Suprapubic skin (tissue), 4 donors: Measurements from ENCODE around the gene AMH. TPM values are rescaled to one million over a fixed set of nuclear protein-coding genes. Genes with fewer than 3 reads are reported as not detected.
A peak's percentile ranks its signal among the peaks of the same experiment; 100 is the strongest.

Experiments
- DNase-seq, 2 donors: peaks; one replicate each; pipeline ENCODE4 v3.0.0-alpha.2; 2019; ENCODE audit warnings: low spot score in 2 of 2
- H3K27ac ChIP-seq: fragments of 200-600 bp; sonication (generic); one replicate; pipeline ENCODE4 v1.5.1; 2019
- H3K27me3 ChIP-seq: fragments of 200-600 bp; sonication (generic); one replicate; pipeline ENCODE4 v1.5.1; 2019
- H3K36me3 ChIP-seq: fragments of 200-600 bp; sonication (generic); one replicate; pipeline ENCODE4 v1.5.1; 2019
- H3K4me1 ChIP-seq: fragments of 200-600 bp; sonication (generic); one replicate; pipeline ENCODE4 v1.5.1; 2019
- H3K4me3 ChIP-seq: fragments of 200-600 bp; sonication (generic); one replicate; pipeline ENCODE4 v1.5.1; 2019; ENCODE audit warnings: mild to moderate bottlenecking
- H3K9me3 ChIP-seq: fragments of 200-600 bp; sonication (generic); one replicate; pipeline ENCODE4 v1.5.1; 2019
- CTCF ChIP-seq, 2 donors: fragments of 200-600 bp in 1 of 2; fragments of 450-650 bp in 1 of 2; sonication (generic) in 1 of 2; IDR thresholded peaks; one replicate each; pipeline ENCODE4 v1.5.1; 2016 to 2019; ENCODE audit warnings: antibody characterized with exemption in 2 of 2, mild to moderate bottlenecking in 1 of 2, moderate library complexity in 1 of 2
- EP300 ChIP-seq: sonication (generic); formaldehyde crosslinking; IDR thresholded peaks from one replicate; pipeline ENCODE4 v1.6.1; 2017; ENCODE audit warnings: antibody characterized with exemption
- POLR2A ChIP-seq, 2 donors: fragments of 450-650 bp; IDR thresholded peaks; one replicate each; pipeline ENCODE4 v1.6.1; 2017; ENCODE audit warnings: antibody characterized with exemption in 2 of 2, mild to moderate bottlenecking in 2 of 2, moderate library complexity in 2 of 2
- POLR2AphosphoS5 ChIP-seq, 3 donors: sonication (generic); formaldehyde crosslinking; IDR thresholded peaks; one replicate each; pipeline ENCODE4 v1.6.1; 2017; ENCODE audit warnings: antibody characterized with exemption in 3 of 3
- WGBS: methylation state at CpG from one replicate; pipeline ENCODE4 v1.1.5; 2018; 5-methylcytosine and 5-hydroxymethylcytosine counted together
- total RNA-seq, 4 donors: library from RNA; depleted of rRNA; stranded (reverse); fragments of >200 nt; gene quantifications; one replicate each; pipeline ENCODE4 v1.1.0, GENCODE V29; 2016

Gene AMH
- total RNA-seq, 4 donors from 2014 or later, result 1.7 to 4.3 (median 3.0) TPM

GRCh38 chr19:2288818-2289713 lies 39.9 kb downstream of the AMH start:
- peaks cover 48% of the 10 kb centered on the region for H3K27me3 ChIP-seq
- H3K4me1 ChIP-seq, result peaks cover 31% of the 10 kb centered on the region
- no peaks in the 10 kb centered on the region for H3K9me3 ChIP-seq
- H3K4me3 ChIP-seq, result peak overlapping the region; percentile 18
- WGBS, result 42% methylated on average over 7 of the region's 28 CpGs
- TF ChIP-seq POLR2AphosphoS5 (IDR thresholded peaks at IDR 0.05), result no peak
- TF ChIP-seq POLR2A (IDR thresholded peaks at IDR 0.05), result no peak
- TF ChIP-seq EP300, result no peak
- TF ChIP-seq CTCF (IDR thresholded peaks at IDR 0.05), result no peak
- DNase-seq, result no peak
- peaks cover 4% of the 10 kb centered on the region for H3K36me3 ChIP-seq
- H3K27ac ChIP-seq, result peak overlapping the region; percentile 49

- H3K4me3 ChIP-seq, result peak overlapping the region; percentile 49
- H3K36me3 ChIP-seq, result peaks cover 4% of the 10 kb centered on the region
- H3K27ac ChIP-seq, result peak overlapping the region; percentile 49
- peak in 1 of 2 donors; percentile 74 for DNase-seq
- no peaks in the 10 kb centered on the region for H3K9me3 ChIP-seq
- 2% methylated on average over 64 of the region's 74 CpGs for WGBS
- H3K4me1 ChIP-seq, result peaks cover 39% of the 10 kb centered on the region
- TF ChIP-seq POLR2AphosphoS5 (IDR thresholded peaks at IDR 0.05) (no peak), CTCF (IDR thresholded peaks at IDR 0.05) (no peak), POLR2A (IDR thresholded peaks at IDR 0.05) (no peak), EP300 (no peak)
- peaks cover 52% of the 10 kb centered on the region for H3K27me3 ChIP-seq
Observed at GRCh38 chr19:2289714-2290435, 40.8 kb downstream of the AMH start.

GRCh38 chr19:2290441-2291184 lies 41.5 kb downstream of the AMH start:
- Histone ChIP-seq H3K4me1 (peaks cover 42% of the 10 kb centered on the region), H3K27me3 (peaks cover 52% of the 10 kb centered on the region), H3K9me3 (no peaks in the 10 kb centered on the region), H3K4me3 (peak overlapping the region; percentile 49), H3K36me3 (peaks cover 4% of the 10 kb centered on the region), H3K27ac (peak overlapping the region; percentile 49)
- DNase-seq, result no peak
- WGBS, result 0% methylated on average over 5 of the region's 82 CpGs
- TF ChIP-seq EP300 (no peak), POLR2AphosphoS5 (IDR thresholded peaks at IDR 0.05) (no peak), POLR2A (IDR thresholded peaks at IDR 0.05) (no peak), CTCF (IDR thresholded peaks at IDR 0.05) (no peak)

GRCh38 chr19:2291185-2291751 lies 42.1 kb downstream of the AMH start:
- DNase-seq, result no peak
- H3K4me1 ChIP-seq, result peaks cover 42% of the 10 kb centered on the region

More at GRCh38 chr19:2291185-2291751, 42.1 kb downstream of the AMH start:
- peak overlapping the region; percentile 49 for H3K4me3 ChIP-seq
- peaks cover 4% of the 10 kb centered on the region for H3K36me3 ChIP-seq
- H3K27me3 ChIP-seq, result peaks cover 52% of the 10 kb centered on the region
- H3K27ac ChIP-seq, result no peak overlapping the region
- 40% methylated on average over 2 of the region's 67 CpGs for WGBS
- H3K9me3 ChIP-seq, result no peaks in the 10 kb centered on the region
- TF ChIP-seq POLR2AphosphoS5 (IDR thresholded peaks at IDR 0.05) (no peak), EP300 (no peak), POLR2A (IDR thresholded peaks at IDR 0.05) (no peak), CTCF (IDR thresholded peaks at IDR 0.05) (no peak)
